Stimulated activated CD4-positive, alpha-beta T cell treated with anti-CD3 and anti-CD28 coated beads, Interleukin-15, amount 100 ng/mL, for 48 hours (primary cell): ENCODE measurements around the gene TSEN15.
"Not testable (repeated sequence)": the region's sequence is repeated elsewhere in the genome, so short reads cannot be mapped to it uniquely, and the experiment has no call there.

Experiments used
- DNase-seq, 2 donors: peaks; one replicate each; pipeline ENCODE4 v3.0.0-alpha.2; 2020; ENCODE audit warnings: low read depth in 2 of 2

The TSEN15 gene

DNA sequence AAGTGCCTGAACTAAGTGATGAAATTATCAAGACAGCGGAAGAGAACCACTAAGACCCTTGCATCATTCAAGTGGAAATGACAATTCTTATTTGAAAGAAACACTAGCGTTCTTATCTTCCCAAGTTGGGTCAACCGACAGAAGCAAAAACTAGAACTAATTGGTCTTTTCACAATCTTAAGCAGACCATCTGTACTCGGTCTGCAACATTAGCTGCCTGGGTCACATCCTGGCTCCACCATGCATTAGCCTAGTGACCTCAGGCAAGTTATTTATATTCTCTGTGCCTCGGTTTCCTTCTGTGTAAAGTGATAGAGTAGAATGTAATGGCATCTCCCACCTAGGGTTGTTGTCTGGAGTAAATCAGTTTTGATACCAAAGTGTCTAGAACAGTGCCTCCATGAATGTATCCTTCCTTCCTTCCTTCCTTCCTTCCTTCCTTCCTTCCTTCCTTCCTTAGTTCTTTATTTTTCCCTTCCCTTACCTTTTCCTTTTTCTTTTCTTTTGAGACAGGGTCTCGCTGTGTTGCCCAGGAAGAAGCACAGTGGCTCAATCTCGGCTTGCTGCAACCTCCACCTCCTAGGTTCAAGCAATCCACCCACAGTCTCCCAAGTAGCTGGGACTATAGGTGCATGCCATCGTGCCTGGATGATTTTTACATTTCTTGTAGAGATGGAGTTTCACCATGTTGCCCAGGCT, 20.0 kb upstream of the TSEN15 start:
- DNase-seq = no peak

DNA sequence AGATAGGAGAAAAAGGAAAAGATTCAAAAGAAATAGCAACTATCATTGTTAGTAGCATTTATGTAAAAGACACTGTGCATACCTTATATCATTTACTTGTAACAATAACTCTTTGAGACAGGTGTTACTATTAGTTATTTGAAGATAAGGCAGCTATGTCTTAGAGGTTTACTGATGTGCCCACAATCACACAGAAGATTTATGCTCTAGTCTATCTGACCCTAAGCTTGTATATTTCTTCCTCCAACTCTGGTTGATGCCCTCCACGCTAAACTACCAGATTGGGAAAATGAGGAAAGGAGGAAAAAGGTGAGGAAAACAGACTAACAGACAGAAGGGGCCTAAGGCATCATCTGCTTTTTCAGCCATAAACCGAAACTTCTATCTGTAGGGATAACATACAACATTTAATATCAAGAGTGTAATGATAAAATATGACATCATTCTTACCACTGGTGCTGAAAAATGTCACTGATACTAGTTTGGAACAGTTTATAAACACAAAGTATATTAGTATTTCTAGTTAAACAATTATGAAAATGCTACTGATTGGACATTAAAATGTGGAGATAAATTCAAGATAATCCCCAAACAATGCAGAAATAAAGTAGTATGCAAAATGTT, 19.1 kb upstream of the TSEN15 start:
- no peak for DNase-seq

DNA sequence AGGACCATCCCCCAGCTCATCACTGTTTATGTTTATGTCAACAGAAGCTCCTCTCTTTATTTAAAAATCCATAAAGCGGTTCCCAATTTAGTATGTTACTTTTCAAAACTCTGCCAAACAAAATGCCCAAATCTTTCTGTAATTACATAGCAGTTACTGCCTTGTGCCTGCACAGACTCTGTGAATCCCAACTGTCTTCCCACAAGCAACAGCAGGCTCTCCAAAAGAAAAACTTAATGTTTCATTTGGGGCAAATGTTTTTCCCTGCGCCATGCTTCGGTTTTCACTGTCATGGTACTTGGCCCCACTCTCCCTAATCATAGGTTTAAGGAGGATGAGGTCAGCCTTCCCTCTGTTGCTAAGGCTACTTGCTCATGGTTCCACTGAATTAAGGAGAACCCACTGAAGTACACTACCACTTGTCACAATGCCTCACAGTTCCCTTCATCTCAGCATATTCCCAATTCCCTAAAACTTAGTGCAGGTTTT, 18.6 kb upstream of the TSEN15 start:
- no peak for DNase-seq

DNA sequence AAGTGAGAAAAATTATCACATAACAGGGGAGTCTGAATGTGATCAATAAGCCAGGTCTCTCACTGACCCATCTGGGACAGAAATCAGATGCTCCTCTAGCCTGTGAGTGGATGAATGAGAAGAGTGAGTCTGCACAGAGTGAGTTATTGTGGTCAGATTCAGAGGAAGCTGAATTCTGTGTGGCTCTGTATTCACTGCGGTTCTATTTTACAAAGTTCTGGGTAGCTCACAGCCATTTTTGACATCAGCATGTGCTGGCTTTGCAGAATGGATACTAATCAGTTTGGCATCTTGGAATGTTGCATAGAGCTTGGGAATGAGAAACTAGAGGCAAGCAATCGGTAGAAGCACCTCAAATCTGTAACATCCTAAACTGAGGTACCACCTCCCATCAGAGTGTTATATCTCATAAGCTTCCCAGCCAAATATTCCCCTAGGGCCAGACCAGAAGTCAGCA, 17.8 kb upstream of the TSEN15 start:
- no peak for DNase-seq

DNA sequence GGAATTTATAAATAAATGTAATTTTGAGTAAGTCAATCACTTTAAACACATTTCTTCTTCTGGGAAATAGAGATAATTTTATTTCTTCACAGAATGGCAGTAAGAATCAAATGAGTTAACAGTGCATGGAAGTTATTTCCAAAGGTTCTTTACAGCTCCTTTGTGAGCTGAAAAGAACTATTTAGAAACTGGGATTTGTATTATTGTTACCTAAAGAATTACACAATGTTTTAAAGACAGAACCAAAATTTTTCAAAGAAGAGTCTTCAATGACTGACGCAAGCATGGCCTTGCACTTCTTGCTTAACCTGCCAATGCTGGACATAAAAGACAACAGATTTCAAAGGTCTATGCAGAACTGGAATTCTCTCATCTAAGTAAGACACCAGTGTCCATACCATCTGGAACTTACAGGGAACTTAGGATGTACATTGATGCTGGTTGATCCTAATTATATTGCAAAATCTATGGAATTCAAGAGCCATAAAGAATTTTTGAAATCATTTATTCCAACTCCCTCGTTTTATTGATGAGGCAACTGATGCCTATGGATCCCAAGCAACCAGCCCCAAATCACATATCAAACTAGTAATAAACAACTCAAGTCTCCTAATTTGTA, 16.7 kb upstream of the TSEN15 start:
- DNase-seq = no peak

DNA sequence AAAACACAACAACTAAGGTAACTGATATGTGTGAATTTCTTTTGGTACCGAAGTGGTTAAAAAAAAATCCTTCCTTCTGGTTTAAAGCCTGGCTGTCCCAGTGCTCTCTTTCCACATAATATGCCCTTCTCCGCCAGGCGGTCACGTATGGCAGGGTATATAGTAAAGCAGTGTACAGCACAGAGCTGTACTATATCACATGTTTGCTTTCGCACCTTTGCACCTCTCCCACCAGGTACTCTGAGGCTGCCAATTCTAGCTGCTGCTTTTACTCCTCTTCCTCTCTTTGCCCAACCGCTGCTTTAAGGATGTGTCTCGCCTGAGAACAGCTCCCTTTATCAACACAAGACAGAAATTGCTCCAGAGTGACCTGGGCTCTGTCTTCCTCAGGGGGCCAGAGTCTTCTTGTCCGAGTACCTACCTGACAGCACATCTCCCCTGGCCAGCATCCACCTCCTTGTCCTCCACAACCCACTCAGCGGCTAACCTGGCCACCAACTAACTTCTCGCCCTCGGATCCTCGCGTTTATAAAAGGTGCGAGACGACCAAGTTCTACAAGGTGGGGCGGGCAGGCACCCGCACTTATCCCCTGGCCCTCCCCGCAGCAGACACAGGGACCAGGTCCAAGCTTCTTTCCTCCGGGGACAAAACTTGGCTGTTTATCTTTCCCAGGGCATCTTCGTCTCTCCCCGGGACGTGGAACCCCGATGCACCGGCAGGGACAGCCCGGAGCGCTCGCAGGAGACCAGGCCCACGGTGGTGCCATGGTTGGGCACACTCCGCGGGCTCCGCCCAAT, 15.6 kb upstream of the TSEN15 start:
- no peak for DNase-seq

DNA sequence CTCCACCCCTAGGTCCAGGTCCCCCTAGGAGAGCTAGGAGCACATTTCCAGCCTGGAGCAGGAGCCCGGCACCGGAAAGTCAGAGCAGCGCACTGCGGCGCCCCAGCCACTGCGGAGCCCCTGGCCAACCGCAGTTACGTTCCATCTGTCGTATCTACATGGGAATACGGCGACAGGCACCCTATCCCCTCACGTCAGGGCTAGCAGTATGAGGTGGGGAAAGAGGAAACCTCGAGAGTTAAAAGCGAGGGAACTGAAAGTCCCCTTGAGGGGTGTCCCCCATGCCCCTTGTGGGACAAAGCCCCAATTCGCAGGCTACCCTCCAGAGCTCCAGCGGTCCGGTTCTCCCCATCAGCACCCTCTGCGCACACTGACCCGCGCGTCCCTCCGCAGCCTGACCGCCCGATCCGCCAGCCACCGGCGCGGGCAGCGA, 15.0 kb upstream of the TSEN15 start:
- DNase-seq = no peak

DNA sequence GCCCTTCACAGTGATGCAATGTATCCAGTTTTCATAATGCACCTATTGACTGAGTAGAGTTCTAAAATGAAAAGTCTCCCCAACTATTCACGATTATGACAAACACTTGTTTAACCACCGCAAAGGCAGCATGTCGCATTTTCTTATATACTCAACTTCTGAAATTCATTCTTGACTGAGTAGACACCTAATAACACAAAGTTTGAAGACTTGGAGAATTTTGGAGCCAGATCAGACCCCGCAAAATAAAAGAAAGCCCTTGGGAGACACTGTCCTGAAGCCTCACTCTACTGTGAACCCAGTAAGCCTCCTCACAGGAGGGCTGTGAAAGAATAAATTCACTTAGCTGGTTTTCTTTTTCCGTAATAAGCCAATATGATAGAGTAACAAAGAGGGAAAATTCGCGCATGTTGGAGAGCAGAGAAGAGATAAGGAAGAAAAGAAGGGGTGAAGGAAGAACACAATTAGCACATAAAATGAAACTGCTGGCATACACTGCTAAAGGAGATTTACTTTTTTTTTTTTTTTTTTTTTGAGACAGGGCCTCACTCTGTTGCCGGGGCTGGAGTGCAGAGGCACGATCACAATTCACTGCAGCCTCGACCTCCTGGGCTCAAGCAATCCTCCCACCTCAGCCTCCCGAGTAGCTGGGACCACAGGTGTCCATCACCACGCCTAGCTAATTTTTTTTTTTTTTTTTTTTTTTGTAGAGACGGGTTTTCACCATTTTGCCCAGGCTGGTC, 13.5 kb upstream of the TSEN15 start:
- no peak for DNase-seq

DNA sequence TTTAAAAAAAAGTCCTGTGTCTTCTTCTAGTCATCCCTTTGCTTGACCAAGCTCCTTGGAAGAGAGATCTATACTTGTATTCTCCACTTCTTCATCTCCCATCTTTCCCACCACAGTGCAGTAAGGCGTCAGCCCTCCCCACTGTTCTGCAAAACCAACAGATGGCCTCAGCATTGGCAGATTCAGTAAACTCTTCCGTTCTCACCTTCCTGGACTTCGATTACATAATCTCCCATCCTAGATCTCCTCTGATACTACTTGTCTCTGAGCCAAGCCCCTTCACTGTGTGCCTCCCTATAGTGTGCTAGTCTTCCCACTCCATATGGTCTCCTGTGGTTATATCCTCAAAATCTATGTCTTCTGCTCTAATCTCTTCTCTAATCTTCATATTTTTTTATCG, 12.4 kb upstream of the TSEN15 start:
- no peak for DNase-seq

DNA sequence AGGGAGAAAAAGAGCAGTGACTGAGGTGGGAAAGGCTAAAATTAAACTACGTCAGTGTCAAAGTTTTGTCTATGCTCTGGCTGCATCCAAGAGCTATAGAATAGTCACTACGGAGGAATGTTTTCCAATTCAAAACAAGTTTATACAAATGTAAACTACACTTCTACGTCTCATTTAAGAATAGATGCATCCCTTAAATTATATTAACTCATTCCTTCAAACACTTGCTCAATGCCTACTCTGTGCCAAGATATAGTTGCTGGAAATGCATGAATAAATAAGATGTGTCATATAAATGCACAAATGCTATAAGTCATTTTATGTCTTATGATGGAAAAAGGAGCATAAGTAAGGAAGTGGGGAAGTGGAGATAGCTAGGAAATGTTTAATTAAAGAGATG, 9.8 kb upstream of the TSEN15 start:
- no peak for DNase-seq

DNA sequence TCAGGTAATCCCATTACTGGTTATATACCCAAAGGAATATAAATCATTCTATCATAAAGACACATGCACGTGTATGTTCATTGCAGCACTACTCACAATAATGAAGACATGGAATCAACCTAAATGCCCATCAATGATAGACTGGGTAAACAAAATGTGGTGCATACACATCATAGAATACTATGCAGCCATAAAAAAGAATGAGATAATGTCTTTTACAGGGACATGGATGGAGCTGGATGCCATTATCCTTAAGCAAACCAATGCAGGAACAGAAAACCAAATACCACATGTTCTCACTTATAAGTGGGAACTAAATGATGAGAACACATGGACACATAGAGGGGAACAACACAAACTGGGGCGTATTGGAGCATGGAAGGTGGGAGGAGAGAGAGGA, 8.2 kb upstream of the TSEN15 start:
- not testable (repeated sequence) for DNase-seq

DNA sequence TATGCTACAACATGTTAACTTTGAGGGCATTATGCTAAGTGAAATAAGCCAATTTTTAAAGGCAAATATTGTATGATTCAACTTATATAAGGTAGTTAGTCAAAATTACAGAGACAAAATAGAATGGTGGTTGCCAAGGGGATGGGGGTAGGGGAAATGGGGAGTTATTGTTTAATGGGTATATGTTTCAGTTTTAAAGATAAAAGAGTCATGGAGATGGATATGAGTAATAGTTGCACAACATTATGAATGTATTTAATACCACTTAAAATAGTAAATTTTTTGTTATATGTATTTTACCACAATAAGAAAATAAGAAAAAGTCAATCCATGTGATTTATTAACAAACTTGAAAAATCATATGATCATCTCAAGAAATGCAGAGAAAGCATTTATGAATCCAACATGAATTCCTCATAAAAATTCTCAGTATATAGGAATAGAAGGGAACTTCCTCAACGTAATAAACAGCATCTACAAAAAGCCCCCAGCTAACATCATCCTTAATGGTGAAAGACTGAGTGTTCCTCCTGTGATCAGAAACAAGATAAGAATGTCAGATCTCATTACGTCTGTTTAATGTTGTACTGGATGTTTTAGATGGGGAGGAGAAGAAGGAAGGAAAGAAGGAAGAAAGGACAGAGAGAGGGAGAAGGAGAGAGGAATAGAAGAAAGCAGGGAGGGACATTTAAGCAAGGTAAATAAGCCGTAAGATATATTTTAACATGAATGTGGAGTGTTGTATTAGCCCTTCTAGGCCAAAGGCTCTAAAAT, 6.7 kb upstream of the TSEN15 start:
- DNase-seq = no peak

DNA sequence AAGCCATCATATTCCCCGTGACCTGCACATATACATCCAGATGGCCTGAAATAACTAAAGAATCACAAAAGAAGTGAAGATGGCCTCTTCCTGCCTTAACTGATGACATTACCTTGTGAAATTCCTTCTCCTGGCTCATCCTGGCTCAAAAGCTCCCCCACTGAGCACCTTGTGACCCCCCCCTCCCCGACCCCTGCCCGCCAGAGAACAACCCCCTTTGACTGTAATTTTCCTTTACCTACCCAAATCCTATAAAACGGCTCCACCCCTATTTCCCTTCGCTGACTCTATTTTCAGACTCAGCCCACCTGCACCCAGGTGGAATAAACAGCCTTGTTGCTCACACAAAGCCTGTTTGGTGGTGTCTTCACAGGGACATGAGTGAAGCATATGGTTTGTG, 4.0 kb upstream of the TSEN15 start:
- not testable (repeated sequence) for DNase-seq

DNA sequence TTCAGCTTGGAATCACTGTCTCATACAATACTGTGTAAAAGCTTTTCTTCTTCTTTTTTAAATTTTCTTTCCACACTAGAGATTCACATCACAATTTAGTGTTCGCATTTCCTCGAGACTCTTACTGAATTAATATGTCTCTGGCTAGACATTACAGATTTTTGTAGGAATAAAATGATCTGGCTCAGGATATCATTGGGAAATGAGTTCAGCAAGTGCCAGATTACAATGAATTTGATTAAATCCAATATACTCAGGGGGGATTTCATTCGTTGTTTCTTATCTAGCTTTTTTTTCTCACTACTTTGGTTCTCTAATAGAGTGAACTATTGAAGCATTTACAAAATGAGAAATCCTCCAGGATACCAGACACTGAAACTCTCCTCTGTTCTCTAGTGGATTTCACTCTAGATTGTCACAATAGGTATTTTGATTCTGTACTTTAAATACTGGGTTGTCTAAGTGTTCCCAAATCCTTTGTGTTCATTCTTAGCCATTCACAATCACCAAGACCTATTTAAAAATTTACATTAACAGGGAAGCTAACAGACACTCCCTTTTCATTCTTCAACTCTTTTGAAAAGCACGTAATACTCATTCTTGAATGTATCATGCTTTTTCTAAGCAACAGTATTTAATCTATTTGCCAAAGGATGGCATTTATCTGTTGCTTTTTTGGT, 2.8 kb upstream of the TSEN15 start:
- DNase-seq = no peak

DNA sequence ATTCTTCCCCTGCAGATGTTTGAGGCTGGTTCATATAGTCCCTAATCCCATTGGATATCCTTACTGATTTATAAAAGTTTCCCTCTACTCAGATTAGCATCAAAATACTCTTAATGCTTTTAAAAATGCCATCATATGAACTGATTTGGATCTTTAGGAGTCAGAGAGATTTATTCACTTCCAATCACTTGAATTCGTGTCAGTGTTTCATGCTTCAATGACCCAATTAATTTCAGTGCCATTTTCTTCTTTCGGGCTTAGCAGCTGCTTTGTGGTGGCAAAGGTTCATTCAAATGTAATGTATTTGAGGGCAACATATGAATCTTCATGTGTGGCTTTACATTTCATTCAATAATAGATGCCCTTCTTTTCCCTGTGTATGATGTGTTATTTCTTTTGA, 2.2 kb upstream of the TSEN15 start:
- no peak for DNase-seq

DNA sequence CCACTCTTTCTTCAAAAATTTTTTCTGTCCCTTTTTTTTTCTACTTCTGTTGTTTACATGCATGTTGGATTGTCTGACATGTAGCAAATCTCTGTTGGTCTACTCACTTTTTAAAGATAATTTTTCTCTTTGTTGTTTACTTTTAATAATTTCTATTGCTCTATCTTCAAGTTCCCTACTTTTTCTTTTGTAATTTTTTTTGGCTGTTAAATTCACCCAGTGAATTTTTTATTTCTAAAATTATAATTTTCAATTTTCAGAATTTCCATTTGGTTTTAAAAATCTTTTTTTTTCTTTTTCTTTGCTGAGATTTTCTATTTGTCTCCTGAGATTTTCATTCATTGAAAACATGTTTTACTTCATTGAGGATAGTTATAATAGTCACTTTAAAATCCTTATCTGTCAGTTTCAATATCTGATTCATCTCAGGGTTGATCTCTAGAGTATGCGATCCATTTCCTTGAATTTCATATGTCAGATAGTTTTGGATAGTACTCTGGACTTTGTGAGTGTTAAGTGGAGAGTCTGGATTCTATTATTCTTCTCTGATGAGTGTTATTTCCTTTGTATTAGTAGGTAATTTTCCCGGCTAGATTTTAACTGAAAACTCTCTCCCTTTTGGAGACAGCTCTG, 1.6 kb upstream of the TSEN15 start:
- no peak for DNase-seq

DNA sequence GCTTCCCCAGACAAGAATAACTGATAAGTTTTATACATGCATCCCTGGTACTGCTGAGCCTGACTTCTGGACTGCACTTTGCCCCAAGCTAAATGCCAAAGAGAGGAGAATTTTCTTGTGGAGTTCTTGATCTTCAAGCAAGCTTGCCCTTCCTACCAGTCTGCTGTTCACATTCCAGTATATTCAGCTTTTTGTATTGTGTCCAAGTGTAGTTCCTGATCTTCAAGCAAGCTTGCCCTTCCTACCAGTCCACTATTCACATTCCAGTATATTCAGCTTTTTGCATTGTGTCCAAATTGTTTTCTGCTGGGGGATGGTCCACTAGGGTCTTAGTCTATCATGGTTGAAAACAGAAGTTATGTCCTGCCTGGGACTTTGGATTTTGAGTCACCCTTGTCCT, 894 bp upstream of the TSEN15 start:
- no peak for DNase-seq

DNA sequence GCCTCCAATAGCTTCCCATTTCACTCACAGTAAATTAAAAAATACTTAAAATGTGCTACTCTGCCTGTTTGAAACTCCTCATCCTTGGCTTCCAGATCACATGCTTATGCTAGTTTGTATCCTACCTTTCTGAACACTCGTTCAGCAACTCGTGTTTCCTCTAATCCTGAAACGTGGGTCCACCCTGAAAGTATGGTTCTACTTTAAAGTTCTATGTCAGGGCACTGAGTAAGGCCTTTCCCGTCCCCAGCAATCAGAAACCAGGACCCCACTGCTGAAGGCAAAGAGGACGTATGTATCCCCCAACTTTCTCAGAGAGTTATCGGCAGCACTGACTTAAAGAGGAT, 419 bp upstream of the TSEN15 start:
- no peak for DNase-seq

DNA sequence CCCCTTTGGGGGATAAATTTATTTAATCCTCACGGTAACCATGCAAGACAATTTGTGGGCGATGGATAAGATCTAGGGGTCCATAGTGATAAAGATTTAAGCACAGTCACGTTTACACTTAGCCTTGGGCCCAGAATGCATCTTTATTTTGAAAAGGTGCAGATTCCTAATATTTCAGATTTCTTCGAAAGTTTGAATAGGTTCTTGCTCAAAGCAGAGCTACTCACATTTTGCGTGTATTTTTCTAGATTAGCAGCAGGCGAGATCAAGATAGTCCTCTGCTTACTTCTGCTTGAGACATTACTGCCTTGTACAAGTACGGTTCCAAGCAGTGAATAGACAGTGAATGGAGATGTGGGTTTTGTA, 647 bp downstream of the TSEN15 start:
- no peak for DNase-seq

DNA sequence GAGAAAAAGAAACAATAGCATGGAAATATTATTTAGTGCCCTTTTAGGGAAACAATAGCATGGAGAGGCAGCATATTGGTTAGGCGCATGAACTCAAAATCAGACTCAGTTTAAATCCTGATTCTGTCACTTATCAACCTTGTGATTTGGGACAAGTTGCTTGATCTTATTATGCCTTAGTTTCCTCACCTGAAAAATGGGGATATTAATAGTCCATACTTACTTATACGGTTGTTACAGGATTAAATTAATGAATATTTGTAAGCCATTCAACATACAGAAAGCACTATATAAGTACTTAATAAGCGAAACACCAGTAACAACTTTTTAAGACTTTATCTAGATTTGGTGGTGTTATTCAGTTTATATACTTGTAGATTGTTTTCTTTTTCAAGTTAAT, 1.2 kb downstream of the TSEN15 start:
- DNase-seq = no peak
